ENCODE measurements around the gene CENPF. TPM values are rescaled to one million over a fixed set of nuclear protein-coding genes. Genes with fewer than 3 reads are reported as not detected.

CENPF gene
- total RNA-seq, 2 donors from 2014 or later, result 0.63 to 3.3 TPM

DNA sequence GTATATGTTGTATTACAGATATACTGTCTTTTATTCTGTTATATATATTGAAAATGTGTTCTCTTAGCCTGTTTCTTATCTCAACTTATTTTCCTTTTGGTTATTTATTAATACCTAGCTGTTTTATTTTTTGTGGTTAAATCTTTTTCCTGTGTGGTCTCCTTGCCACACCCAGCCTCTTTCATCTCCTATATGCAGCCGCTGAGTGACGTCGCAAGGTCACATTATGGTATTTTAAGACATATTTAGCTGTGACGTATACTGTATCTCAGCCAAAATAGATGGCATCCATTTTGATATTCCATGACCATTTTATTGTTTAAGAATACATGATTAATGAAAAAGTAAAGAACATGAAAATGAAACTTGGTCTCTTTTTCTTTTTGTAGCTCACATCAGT, 29.1 kb downstream of the CENPF start:
- Histone ChIP-seq H3K4me3 (no peak overlapping the region), H3K36me3 (no peaks in the 10 kb centered on the region), H3K9me3 (no peaks in the 10 kb centered on the region), H3K27ac (no peak overlapping the region), H3K27me3 (no peaks in the 10 kb centered on the region), H3K4me1 (no peaks in the 10 kb centered on the region)
- TF ChIP-seq, protein P1, sequence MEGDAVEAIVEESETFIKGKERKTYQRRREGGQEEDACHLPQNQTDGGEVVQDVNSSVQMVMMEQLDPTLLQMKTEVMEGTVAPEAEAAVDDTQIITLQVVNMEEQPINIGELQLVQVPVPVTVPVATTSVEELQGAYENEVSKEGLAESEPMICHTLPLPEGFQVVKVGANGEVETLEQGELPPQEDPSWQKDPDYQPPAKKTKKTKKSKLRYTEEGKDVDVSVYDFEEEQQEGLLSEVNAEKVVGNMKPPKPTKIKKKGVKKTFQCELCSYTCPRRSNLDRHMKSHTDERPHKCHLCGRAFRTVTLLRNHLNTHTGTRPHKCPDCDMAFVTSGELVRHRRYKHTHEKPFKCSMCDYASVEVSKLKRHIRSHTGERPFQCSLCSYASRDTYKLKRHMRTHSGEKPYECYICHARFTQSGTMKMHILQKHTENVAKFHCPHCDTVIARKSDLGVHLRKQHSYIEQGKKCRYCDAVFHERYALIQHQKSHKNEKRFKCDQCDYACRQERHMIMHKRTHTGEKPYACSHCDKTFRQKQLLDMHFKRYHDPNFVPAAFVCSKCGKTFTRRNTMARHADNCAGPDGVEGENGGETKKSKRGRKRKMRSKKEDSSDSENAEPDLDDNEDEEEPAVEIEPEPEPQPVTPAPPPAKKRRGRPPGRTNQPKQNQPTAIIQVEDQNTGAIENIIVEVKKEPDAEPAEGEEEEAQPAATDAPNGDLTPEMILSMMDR (IDR thresholded peaks at IDR 0.05), result no peak
- DNase-seq (ENCODE audit: low spot score), result no peak

DNA sequence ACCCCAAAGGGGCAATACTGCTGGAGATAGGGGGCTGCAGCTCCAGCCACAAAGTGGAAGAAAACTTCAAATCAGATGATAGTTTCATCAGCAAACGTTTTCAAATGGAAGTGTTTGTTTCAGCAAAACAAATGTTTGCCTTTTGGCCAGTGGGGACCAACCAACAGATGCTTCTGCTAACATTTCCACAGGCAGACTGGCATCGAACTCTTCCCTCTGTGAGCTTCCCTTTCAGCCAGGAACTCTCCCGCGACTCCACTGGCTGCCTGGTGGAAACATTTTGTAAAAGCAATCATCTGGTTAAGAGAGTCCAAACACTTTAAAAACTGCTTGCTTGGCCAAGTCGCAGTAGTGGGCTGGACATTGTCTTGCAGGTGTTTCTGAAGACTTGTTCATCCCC, 30.7 kb downstream of the CENPF start:
- H3K27me3 ChIP-seq, result no peaks in the 10 kb centered on the region
- no peak overlapping the region for H3K4me3 ChIP-seq
- H3K9me3 ChIP-seq, result no peaks in the 10 kb centered on the region
- H3K4me1 ChIP-seq, result no peaks in the 10 kb centered on the region
- H3K27ac ChIP-seq, result no peak overlapping the region
- H3K36me3 ChIP-seq, result no peaks in the 10 kb centered on the region
- DNase-seq (ENCODE audit: low spot score), result no peak
- TF ChIP-seq, protein P1 (IDR thresholded peaks at IDR 0.05), result no peak

DNA sequence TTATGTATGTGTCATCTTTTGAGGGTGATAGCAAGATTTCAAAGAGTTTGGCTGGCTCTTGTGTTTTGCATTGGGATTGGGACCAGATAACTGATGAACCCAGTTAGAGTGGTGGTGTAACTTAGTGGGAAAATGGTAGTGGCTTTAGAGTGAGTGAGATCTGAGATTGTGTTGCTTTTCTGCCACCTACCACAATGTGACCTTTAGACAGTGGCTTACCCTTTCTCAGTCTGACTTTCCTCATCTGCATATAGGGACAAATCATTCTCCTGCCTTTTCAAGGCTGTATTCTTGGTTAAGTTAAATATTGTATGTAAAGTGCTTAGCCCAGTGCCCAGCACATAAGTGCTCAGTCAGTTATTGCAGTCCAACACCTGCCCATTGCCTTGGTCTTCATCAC, 31.3 kb downstream of the CENPF start:
- no peak for DNase-seq (ENCODE audit: low spot score)
- TF ChIP-seq, protein P1 (IDR thresholded peaks at IDR 0.05), result no peak

DNA sequence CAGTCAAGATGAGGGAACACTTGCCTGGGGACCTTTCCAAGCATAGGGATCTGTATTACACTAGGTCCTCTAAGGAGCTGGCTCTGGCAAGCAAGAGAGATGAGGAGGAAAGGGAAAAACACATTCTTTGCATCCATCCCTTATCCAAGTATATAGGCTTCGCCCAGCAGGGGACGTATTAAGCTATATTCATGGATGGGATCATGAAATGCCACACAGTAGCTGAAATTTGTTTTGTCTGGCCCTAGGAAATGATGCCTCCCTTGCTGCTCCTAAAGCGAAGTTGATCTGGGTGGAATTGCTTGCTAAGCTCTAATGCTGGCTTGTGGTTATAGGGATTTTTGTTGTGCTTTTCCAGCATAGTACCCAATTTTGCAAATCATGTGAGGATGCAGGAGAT, 32.1 kb downstream of the CENPF start:
- Histone ChIP-seq H3K27me3 (no peaks in the 10 kb centered on the region), H3K4me1 (no peaks in the 10 kb centered on the region), H3K9me3 (no peaks in the 10 kb centered on the region), H3K27ac (no peak overlapping the region), H3K4me3 (no peak overlapping the region), H3K36me3 (no peaks in the 10 kb centered on the region)
- no peak for DNase-seq (ENCODE audit: low spot score)
- TF ChIP-seq, protein P1 (IDR thresholded peaks at IDR 0.05), result no peak

More for the DNA sequence above, 31.3 kb downstream of the CENPF start:
- no peaks in the 10 kb centered on the region for H3K36me3 ChIP-seq
- no peak overlapping the region for H3K4me3 ChIP-seq
- no peak overlapping the region for H3K27ac ChIP-seq
- H3K4me1 ChIP-seq, result no peaks in the 10 kb centered on the region
- no peaks in the 10 kb centered on the region for H3K9me3 ChIP-seq
- H3K27me3 ChIP-seq, result no peaks in the 10 kb centered on the region

DNA sequence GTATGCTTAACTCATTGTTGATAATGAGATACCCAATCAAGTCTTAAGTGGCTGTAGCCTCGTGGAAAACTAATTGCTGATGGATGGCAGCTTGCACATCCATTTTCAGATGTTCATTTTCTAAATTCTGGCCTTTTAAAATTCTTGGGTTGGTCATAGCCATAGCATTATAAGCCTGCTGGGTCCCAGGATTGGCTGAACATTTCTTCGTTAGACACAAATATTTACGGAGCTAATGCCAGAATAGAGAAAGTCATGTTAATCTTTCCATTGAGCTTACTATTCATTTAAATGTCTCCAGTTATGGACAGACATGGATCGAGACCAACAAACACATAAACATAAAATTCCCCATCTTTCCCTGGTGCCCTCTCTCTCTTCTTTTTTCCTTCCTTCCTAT, 32.5 kb downstream of the CENPF start:
- no peaks in the 10 kb centered on the region for H3K4me1 ChIP-seq
- no peaks in the 10 kb centered on the region for H3K36me3 ChIP-seq
- no peak for DNase-seq (ENCODE audit: low spot score)
- no peak overlapping the region for H3K4me3 ChIP-seq
- H3K27ac ChIP-seq, result no peak overlapping the region
- H3K9me3 ChIP-seq, result no peaks in the 10 kb centered on the region
- TF ChIP-seq, protein P1 (IDR thresholded peaks at IDR 0.05), result no peak
- H3K27me3 ChIP-seq, result no peaks in the 10 kb centered on the region

DNA sequence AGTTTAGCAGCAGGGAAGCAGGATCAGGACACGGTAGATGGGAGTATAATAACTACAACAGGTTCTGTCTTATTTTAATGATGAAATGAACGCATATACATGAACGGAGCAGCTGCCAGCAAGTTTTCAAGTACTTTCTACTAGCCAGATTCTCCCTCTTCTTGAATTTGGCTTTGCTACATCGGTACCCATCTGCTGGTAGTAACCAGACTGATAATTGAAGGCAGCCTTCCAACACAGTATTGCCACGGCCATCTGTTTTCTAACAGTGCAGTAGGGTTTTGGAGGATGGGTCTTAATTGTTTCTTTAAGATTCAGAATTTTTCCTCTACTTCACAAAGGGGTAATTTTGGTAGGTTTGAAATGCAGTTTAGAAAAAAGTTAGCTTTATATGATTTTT, 33.4 kb downstream of the CENPF start:
- Histone ChIP-seq H3K4me1 (no peaks in the 10 kb centered on the region), H3K9me3 (no peaks in the 10 kb centered on the region), H3K36me3 (no peaks in the 10 kb centered on the region), H3K27ac (no peak overlapping the region), H3K4me3 (no peak overlapping the region), H3K27me3 (no peaks in the 10 kb centered on the region)
- TF ChIP-seq, protein P1 (IDR thresholded peaks at IDR 0.05), result no peak
- no peak for DNase-seq (ENCODE audit: low spot score)
